ENCODE measurements around the gene KRTAP10-4.
"Not testable (repeated sequence)": the region's sequence is repeated elsewhere in the genome, so short reads cannot be mapped to it uniquely, and the experiment has no call there.

The KRTAP10-4 gene

DNA sequence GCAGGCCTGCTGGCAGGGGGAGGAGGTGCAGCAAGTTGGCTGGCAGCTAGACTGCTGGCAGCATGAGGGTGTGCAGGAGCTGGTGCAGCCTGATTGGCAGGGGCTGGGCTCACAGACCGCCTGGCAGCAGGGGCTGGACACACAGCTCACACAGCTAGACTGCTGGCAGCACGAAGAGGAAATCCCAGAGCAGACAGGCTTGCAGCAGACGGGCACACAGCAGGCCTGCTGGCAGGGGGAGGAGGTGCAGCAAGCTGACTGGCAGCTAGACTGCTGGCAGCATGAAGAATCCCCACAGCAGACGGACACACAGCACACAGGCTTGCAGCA is 18.2 kb downstream of the KRTAP10-4 start:
- H3K9me3 ChIP-seq (ENCODE audit: control insufficient read depth, insufficient read depth, low read length); H3K36me3 ChIP-seq (ENCODE audit: control insufficient read depth, insufficient read depth, low read length); H3K27ac ChIP-seq (ENCODE audit: low read length); H3K27me3 ChIP-seq (ENCODE audit: control insufficient read depth, insufficient read depth, low read length); DNase-seq (ENCODE audit: low read depth, low spot score); H3K4me3 ChIP-seq (ENCODE audit: low read length); H3K4me1 ChIP-seq (ENCODE audit: control insufficient read depth, insufficient read depth, low read length): not testable (repeated sequence)
- no CpG with 5 or more reads among the region's 4 CpGs for WGBS (ENCODE audit: insufficient coverage, insufficient read length)

DNA sequence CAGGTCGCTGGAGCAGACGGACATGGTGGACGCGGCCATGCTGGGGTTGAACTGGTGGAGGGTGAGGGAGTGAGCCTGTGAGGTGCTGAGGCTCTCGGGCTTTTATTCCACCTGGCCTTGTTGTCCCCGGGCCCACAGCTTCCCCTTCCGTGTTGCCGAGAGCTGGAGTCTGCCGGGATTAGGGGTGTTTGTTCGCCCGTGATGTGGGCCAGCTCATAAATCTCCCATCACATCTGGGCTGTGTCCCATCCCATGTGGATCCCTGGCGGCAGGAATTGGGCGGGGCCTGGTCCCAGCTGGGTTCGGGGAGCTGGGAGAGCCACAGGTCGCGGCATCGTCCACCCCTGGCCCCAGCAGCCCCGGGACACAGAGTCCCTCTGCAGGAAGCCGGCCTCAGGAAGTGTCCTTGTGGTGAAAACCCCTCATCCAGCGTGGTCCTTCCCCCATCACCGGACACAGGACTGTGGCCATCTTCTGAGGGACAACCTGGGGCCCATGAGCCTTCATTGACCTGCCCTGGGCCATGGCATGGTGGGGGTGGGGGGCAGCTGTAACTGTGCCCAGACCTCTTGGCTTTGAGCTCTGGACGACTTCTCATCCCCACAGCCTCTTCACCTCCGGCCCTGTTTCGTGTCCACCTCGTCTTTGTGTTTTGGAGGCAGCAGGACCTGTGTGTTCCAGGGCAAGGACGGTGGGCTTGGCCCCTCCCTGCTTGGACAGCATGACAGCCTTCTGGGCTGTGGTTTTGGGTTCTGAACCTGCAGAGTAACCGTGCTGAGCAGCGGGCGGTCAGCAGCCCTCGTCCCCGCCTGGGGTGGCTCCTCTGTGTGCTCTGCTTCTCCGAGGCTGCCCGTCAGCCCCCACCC is 19.1 kb downstream of the KRTAP10-4 start, which contains the start of gene KRTAP10-6:
TSS of gene KRTAP10-6 (minus strand) at position 60 of the 866 bp plus-strand sequence. CDS start at position 39, 21 bp downstream.
- WGBS (ENCODE audit: insufficient coverage, insufficient read length) = no CpG with 5 or more reads among the region's 33 CpGs
- Histone ChIP-seq H3K27me3 (ENCODE audit: control insufficient read depth, insufficient read depth, low read length) (no peaks in the 10 kb centered on the region), H3K9me3 (ENCODE audit: control insufficient read depth, insufficient read depth, low read length) (no peaks in the 10 kb centered on the region), H3K36me3 (ENCODE audit: control insufficient read depth, insufficient read depth, low read length) (no peaks in the 10 kb centered on the region), H3K27ac (ENCODE audit: low read length) (no peak within 1 kb of the TSS), H3K4me1 (ENCODE audit: control insufficient read depth, insufficient read depth, low read length) (peaks cover 7% of the 10 kb centered on the region), H3K4me3 (ENCODE audit: low read length) (no peak within 1 kb of the TSS)
- no peak for DNase-seq (ENCODE audit: low read depth, low spot score)

GRCh38 chr21:44593598-44594405 is 20.3 kb downstream of the KRTAP10-4 start:
- no peak for DNase-seq (ENCODE audit: low read depth, low spot score)
- H3K27me3 ChIP-seq (ENCODE audit: control insufficient read depth, insufficient read depth, low read length) = no peaks in the 10 kb centered on the region
- no peaks in the 10 kb centered on the region for H3K9me3 ChIP-seq (ENCODE audit: control insufficient read depth, insufficient read depth, low read length)
- H3K4me1 ChIP-seq (ENCODE audit: control insufficient read depth, insufficient read depth, low read length) = peaks cover 7% of the 10 kb centered on the region
- no peaks in the 10 kb centered on the region for H3K36me3 ChIP-seq (ENCODE audit: control insufficient read depth, insufficient read depth, low read length)
- no CpG with 5 or more reads among the region's 20 CpGs for WGBS (ENCODE audit: insufficient coverage, insufficient read length)
- no peak overlapping the region for H3K27ac ChIP-seq (ENCODE audit: low read length)
- H3K4me3 ChIP-seq (ENCODE audit: low read length) = no peak overlapping the region

DNA sequence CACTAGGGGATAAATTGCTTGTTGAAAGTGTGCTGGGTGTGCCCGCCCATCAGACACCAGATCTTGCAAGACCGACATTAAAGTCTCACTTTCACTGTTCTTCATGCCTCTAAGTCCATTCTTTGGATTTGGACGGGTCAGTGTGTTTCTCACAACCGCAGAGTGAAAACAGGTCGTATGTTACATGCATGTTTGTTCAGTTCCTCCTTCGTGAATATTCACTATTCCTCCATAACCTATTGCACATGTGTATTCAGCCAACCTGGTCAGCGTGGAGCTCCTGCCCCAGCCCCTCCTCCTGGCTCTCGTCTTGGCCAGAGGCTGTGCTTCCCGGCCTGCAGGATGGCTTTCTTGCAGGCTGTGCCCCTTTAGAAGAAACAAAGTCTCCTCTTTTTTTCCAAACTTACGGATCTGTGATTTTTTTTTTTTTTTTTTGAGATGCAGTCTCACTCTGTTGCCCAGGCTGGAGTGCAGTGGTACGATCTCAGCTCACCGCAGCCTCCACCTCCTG is 20.9 kb downstream of the KRTAP10-4 start:
- DNase-seq (ENCODE audit: low read depth, low spot score) = no peak
- H3K27ac ChIP-seq (ENCODE audit: low read length) = no peak overlapping the region
- H3K27me3 ChIP-seq (ENCODE audit: control insufficient read depth, insufficient read depth, low read length) = no peaks in the 10 kb centered on the region
- no CpG with 5 or more reads among the region's 12 CpGs for WGBS (ENCODE audit: insufficient coverage, insufficient read length)
- no peaks in the 10 kb centered on the region for H3K9me3 ChIP-seq (ENCODE audit: control insufficient read depth, insufficient read depth, low read length)
- H3K4me1 ChIP-seq (ENCODE audit: control insufficient read depth, insufficient read depth, low read length) = peaks cover 7% of the 10 kb centered on the region
- H3K36me3 ChIP-seq (ENCODE audit: control insufficient read depth, insufficient read depth, low read length) = no peaks in the 10 kb centered on the region
- H3K4me3 ChIP-seq (ENCODE audit: low read length) = no peak overlapping the region

DNA sequence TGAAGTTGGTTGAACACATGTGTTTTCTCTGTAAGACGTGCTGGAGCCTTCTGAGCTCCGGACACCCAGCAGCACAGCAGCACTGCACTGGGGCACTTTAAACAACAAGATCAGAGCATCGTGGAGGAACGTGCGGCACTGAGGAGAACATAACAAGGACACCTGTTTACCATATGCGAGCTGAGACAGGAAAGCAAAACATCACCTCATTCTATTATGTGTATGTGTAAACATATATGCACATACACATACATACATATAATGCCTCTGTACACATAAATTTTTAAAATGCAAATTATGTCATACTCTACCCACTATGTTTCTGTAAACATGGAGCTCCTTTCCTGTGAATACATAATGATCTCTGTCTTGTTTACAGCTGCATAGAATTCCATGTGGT is 22.0 kb downstream of the KRTAP10-4 start:
- Histone ChIP-seq H3K27me3 (ENCODE audit: control insufficient read depth, insufficient read depth, low read length) (no peaks in the 10 kb centered on the region), H3K36me3 (ENCODE audit: control insufficient read depth, insufficient read depth, low read length) (no peaks in the 10 kb centered on the region), H3K9me3 (ENCODE audit: control insufficient read depth, insufficient read depth, low read length) (no peaks in the 10 kb centered on the region), H3K4me1 (ENCODE audit: control insufficient read depth, insufficient read depth, low read length) (peaks cover 7% of the 10 kb centered on the region), H3K4me3 (ENCODE audit: low read length) (no peak overlapping the region), H3K27ac (ENCODE audit: low read length) (no peak overlapping the region)
- no peak for DNase-seq (ENCODE audit: low read depth, low spot score)
- WGBS (ENCODE audit: insufficient coverage, insufficient read length) = no CpG with 5 or more reads among the region's 6 CpGs

GRCh38 chr21:44596068-44596725 is 22.7 kb downstream of the KRTAP10-4 start:
- no peak overlapping the region for H3K4me3 ChIP-seq (ENCODE audit: low read length)
- DNase-seq (ENCODE audit: low read depth, low spot score) = no peak
- no peak overlapping the region for H3K27ac ChIP-seq (ENCODE audit: low read length)
- no peaks in the 10 kb centered on the region for H3K9me3 ChIP-seq (ENCODE audit: control insufficient read depth, insufficient read depth, low read length)
- peaks cover 7% of the 10 kb centered on the region for H3K4me1 ChIP-seq (ENCODE audit: control insufficient read depth, insufficient read depth, low read length)
- H3K36me3 ChIP-seq (ENCODE audit: control insufficient read depth, insufficient read depth, low read length) = no peaks in the 10 kb centered on the region
- no CpG with 5 or more reads among the region's 9 CpGs for WGBS (ENCODE audit: insufficient coverage, insufficient read length)
- no peaks in the 10 kb centered on the region for H3K27me3 ChIP-seq (ENCODE audit: control insufficient read depth, insufficient read depth, low read length)

GRCh38 chr21:44598061-44598460 is 24.5 kb downstream of the KRTAP10-4 start:
- Histone ChIP-seq H3K9me3 (ENCODE audit: control insufficient read depth, insufficient read depth, low read length) (no peaks in the 10 kb centered on the region), H3K27me3 (ENCODE audit: control insufficient read depth, insufficient read depth, low read length) (no peaks in the 10 kb centered on the region), H3K4me3 (ENCODE audit: low read length) (no peak overlapping the region), H3K27ac (ENCODE audit: low read length) (no peak overlapping the region), H3K36me3 (ENCODE audit: control insufficient read depth, insufficient read depth, low read length) (no peaks in the 10 kb centered on the region), H3K4me1 (ENCODE audit: control insufficient read depth, insufficient read depth, low read length) (peaks cover 3% of the 10 kb centered on the region)
- no peak for DNase-seq (ENCODE audit: low read depth, low spot score)
- WGBS (ENCODE audit: insufficient coverage, insufficient read length) = no CpG with 5 or more reads among the region's 11 CpGs

- Histone ChIP-seq H3K36me3 (ENCODE audit: control insufficient read depth, insufficient read depth, low read length) (no peaks in the 10 kb centered on the region), H3K4me3 (ENCODE audit: low read length) (no peak overlapping the region), H3K9me3 (ENCODE audit: control insufficient read depth, insufficient read depth, low read length) (no peaks in the 10 kb centered on the region), H3K27me3 (ENCODE audit: control insufficient read depth, insufficient read depth, low read length) (no peaks in the 10 kb centered on the region), H3K4me1 (ENCODE audit: control insufficient read depth, insufficient read depth, low read length) (no peaks in the 10 kb centered on the region; the same call in 1 of the 2 replicates), H3K27ac (ENCODE audit: low read length) (no peak overlapping the region)
- DNase-seq (ENCODE audit: low read depth, low spot score) = no peak
- no CpG with 5 or more reads among the region's 8 CpGs for WGBS (ENCODE audit: insufficient coverage, insufficient read length)
These were observed 25.9 kb downstream of the KRTAP10-4 start for GRCh38 chr21:44599264-44600029.

- not testable (repeated sequence) for H3K4me3 ChIP-seq (ENCODE audit: low read length)
These were observed 26.8 kb downstream of the KRTAP10-4 start, which contains the start of gene KRTAP10-7 for GRCh38 chr21:44600118-44600978. KRTAP10-7 (plus strand) TSS chr21:44600597; CDS start chr21:44600622, 25 bp downstream.

More at GRCh38 chr21:44600118-44600978, 26.8 kb downstream of the KRTAP10-4 start, which contains the start of gene KRTAP10-7:
- DNase-seq (ENCODE audit: low read depth, low spot score); H3K36me3 ChIP-seq (ENCODE audit: control insufficient read depth, insufficient read depth, low read length); H3K9me3 ChIP-seq (ENCODE audit: control insufficient read depth, insufficient read depth, low read length); H3K27me3 ChIP-seq (ENCODE audit: control insufficient read depth, insufficient read depth, low read length); H3K27ac ChIP-seq (ENCODE audit: low read length); H3K4me1 ChIP-seq (ENCODE audit: control insufficient read depth, insufficient read depth, low read length): not testable (repeated sequence)
- WGBS (ENCODE audit: insufficient coverage, insufficient read length) = no CpG with 5 or more reads among the region's 23 CpGs
